MCF 10A (cell line): Measurements from ENCODE around the gene FCHSD2. TPM values are rescaled to one million over a fixed set of nuclear protein-coding genes. Genes with fewer than 3 reads are reported as not detected.
A peak's percentile ranks its signal among the peaks of the same experiment; 100 is the strongest.
"Not testable (repeated sequence)": the region's sequence is repeated elsewhere in the genome, so short reads cannot be mapped to it uniquely, and the experiment has no call there.

Experiments used
- BruUV-seq: library from RNA; stranded (reverse); fragments of 400-500 nt; replicated peaks from 2 replicates; lab custom pipeline; 2021; lab: Mats Ljungman, UMichigan
- CTCF ChIA-PET: fragments of 300-600 bp; sonication (Branson Sonifier 250); formaldehyde crosslinking; extraction: SDS; loops from one replicate; lab custom pipeline; 2021; ENCODE audit warnings: antibody characterized with exemption, inconsistent platforms; lab: Yijun Ruan, JAX
- POLR2A ChIA-PET: fragments of 300-600, 350-650 bp; sonication (Branson Sonifier 250); formaldehyde crosslinking; extraction: SDS; loops from one replicate; lab custom pipeline; 2020; ENCODE audit warnings: antibody characterized with exemption, inconsistent platforms; lab: Yijun Ruan, JAX
- DNase-seq: peaks from one replicate; pipeline ENCODE4 v3.0.0-alpha.2; 2018; ENCODE audit not compliant: unreplicated experiment
- H3K27ac Mint-ChIP-seq: one replicate; pipeline ENCODE4 v1.8.0; 2022; ENCODE audit warnings: mild to moderate bottlenecking, low read depth, mixed read lengths; ENCODE audit not compliant: unreplicated experiment
- H3K27me3 Mint-ChIP-seq: one replicate; pipeline ENCODE4 v1.8.0; 2022; ENCODE audit warnings: mixed read lengths; ENCODE audit not compliant: insufficient read depth, unreplicated experiment
- H3K36me3 Mint-ChIP-seq: one replicate; pipeline ENCODE4 v1.8.0; 2022; ENCODE audit warnings: mild to moderate bottlenecking, moderate library complexity, mixed read lengths; ENCODE audit not compliant: insufficient read depth, unreplicated experiment
- H3K4me1 Mint-ChIP-seq: one replicate; pipeline ENCODE4 v1.8.0; 2022; ENCODE audit warnings: mixed read lengths; ENCODE audit not compliant: insufficient read depth, unreplicated experiment
- H3K4me3 Mint-ChIP-seq: one replicate; pipeline ENCODE4 v1.8.0; 2022; ENCODE audit warnings: mild to moderate bottlenecking, moderate library complexity, mixed read lengths; ENCODE audit not compliant: unreplicated experiment
- H3K9me3 Mint-ChIP-seq: one replicate; pipeline ENCODE4 v1.8.0; 2022; ENCODE audit warnings: mixed read lengths; ENCODE audit not compliant: unreplicated experiment
- intact Hi-C: fragments of 100-400 bp; cut with micrococcal nuclease; formaldehyde crosslinking; loops from 2 replicates; pipeline ENCODE4 v1.14.1; 2022
- total RNA-seq: library from RNA; stranded (reverse); gene quantifications from 2 replicates; pipeline ENCODE4 v1.2.3, GENCODE V29; 2022
- TF ChIP-seq, protein P1 (sequence below): fragments of 200-600 bp; IDR thresholded peaks from one replicate; pipeline ENCODE4 v1.8.0; 2022; ENCODE audit warnings: antibody characterized with exemption, mild to moderate bottlenecking; ENCODE audit not compliant: unreplicated experiment

FCHSD2 gene
- total RNA-seq, 1 experiment from 2014 or later, result 12.8 TPM

DNA sequence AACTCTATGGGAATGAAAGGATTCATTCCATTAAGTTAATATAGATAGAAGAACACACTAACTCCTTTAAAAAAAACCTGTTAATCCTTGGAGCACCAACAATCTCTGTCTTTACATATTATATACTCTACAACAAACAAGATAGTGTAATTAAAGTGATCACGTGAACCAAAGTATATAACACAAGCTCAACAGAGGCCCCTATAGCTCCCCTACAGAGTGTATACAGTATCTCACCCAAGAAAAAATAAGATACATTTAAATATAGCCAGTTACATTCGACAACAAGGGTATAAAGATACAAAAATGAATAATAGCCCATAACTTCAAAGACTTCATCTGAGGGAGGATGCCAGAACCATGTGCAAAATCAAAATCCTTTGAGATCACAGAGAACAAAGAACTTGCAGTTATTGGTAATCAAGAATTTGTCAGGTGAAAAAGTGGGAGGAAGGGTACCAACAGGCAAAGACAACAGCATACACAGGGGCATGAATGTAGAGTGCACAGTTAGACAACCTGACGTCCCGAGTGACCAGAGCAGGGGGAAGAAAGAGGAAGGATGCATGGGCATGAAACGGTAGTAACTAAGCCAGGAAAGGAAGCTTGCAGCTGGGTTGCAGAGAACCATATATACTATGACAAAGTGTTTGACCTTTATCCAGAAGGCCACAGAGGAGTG is 4.7 kb downstream of the FCHSD2 start:
- H3K27ac Mint-ChIP-seq, result no peak overlapping the region
- no peak overlapping the region for H3K4me3 Mint-ChIP-seq
- H3K27me3 Mint-ChIP-seq, result no peaks in the 10 kb centered on the region
- DNase-seq, result no peak
- BruUV-seq, result no TSS peak
- peaks cover 15% of the 10 kb centered on the region for H3K36me3 Mint-ChIP-seq
- ChIA-PET POLR2A (interaction anchor here (0.9 kb wide), 1 partner anchor 15 kb away, joined by 4 read pairs; no protein-coding TSS in a partner anchor), CTCF (no interaction called here)
- intact Hi-C loops, result no loop called here
- peaks cover 7% of the 10 kb centered on the region for H3K4me1 Mint-ChIP-seq
- TF ChIP-seq, protein P1, sequence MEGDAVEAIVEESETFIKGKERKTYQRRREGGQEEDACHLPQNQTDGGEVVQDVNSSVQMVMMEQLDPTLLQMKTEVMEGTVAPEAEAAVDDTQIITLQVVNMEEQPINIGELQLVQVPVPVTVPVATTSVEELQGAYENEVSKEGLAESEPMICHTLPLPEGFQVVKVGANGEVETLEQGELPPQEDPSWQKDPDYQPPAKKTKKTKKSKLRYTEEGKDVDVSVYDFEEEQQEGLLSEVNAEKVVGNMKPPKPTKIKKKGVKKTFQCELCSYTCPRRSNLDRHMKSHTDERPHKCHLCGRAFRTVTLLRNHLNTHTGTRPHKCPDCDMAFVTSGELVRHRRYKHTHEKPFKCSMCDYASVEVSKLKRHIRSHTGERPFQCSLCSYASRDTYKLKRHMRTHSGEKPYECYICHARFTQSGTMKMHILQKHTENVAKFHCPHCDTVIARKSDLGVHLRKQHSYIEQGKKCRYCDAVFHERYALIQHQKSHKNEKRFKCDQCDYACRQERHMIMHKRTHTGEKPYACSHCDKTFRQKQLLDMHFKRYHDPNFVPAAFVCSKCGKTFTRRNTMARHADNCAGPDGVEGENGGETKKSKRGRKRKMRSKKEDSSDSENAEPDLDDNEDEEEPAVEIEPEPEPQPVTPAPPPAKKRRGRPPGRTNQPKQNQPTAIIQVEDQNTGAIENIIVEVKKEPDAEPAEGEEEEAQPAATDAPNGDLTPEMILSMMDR, result no peak
- no peaks in the 10 kb centered on the region for H3K9me3 Mint-ChIP-seq

DNA sequence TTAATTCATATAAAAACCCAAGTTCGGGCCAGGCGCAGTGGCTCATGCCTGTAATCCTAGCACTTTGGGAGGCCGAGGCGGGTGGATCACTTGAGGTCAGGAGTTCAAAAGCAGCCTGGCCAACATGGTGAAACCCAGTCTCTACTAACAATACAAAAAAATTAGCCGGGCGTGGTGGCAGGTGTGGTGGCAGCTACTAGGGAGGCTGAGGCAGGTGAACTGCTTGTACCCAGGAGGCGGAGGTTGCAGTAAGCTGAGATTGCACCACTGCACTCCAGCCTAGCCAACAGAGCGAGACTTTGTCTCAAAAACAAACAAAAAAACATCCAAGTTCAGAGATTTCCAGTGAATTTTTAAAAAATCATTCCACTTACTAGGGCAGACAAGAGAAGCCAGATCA is 5.4 kb downstream of the FCHSD2 start:
- DNase-seq, H3K4me3 Mint-ChIP-seq, H3K9me3 Mint-ChIP-seq, POLR2A ChIA-PET, intact Hi-C loops, H3K27me3 Mint-ChIP-seq, H3K27ac Mint-ChIP-seq, BruUV-seq: not testable (repeated sequence)
- CTCF ChIA-PET, result interaction anchor here (0.7 kb wide), 1 partner anchor 12 kb away, joined by 3 read pairs; no protein-coding TSS in a partner anchor
- Mint-ChIP-seq H3K4me1 (peaks cover 11% of the 10 kb centered on the region), H3K36me3 (peaks cover 15% of the 10 kb centered on the region)

DNA sequence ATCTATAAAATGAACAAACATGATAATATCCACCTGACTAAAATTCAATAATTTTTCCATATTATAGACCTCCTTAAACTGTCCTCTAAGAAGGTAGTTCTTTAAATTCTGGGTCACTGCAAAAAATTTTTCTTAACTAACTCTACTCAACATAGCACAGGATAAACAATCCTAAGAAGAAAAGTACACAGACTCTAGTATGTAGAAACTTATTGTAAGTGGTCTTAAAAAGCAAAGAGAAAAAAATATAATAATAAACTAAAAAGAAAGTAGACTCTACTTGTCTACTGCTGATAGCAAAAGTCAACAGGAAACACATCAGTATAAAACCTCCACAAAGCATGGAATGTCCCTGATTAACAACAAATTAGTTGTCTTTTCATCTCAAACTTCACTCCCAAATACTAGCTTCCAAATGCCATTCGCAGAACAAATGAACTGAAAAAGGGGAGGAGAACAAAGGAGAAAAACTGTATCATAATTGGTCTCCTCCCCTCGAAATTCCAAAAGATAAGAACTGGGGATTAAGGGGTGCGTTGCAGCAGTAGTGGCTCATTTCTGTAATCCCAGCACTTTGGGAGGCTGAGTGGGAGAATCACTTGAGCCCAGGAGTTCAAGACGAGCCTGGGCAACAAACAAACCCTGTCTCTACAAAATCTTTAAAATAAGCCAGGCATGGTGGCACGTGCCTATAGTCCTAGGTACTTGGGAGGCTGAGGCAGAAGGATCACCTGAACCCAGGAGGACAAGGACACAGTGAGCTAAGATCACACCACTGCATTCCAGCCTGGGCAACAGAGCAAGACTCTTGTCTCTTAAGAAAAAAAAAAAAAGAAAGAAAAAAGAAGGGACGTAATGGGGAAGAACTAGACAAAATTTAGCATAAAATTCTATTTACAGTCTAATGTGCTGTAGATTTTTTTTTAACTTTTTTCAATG is 6.5 kb downstream of the FCHSD2 start:
- no peak overlapping the region for H3K27ac Mint-ChIP-seq

DNA sequence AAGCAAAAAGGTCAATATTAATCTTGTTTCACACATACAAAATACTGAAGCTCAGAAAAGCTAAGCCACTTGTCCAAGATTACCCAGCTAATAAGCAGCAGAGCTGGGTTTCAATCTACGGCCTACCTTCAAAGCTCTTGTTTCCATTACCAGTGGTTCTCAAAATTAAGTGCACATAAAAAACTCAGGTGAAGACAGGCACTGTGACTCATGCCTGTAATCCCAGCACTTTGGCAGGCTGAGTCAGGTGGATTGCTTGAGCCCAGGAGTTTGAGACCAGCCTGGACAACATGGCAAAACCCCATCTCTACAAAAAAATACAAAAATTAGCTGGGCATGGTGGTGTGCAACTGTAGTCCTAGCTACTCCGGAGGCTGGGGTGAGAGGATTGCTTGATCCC is 9.8 kb downstream of the FCHSD2 start:
- BruUV-seq, H3K9me3 Mint-ChIP-seq, POLR2A ChIA-PET, H3K4me1 Mint-ChIP-seq, H3K27ac Mint-ChIP-seq, H3K36me3 Mint-ChIP-seq, H3K27me3 Mint-ChIP-seq, H3K4me3 Mint-ChIP-seq, intact Hi-C loops: not testable (repeated sequence)
- peak; percentile 46 for DNase-seq
- CTCF ChIA-PET, result interaction anchor here (0.6 kb wide), 1 partner anchor 207 kb away, joined by 3 read pairs; no protein-coding TSS in a partner anchor

More for the DNA sequence above, 6.5 kb downstream of the FCHSD2 start:
- H3K4me3 Mint-ChIP-seq, result no peak overlapping the region
- POLR2A ChIA-PET, result no interaction called here
- H3K9me3 Mint-ChIP-seq, result no peaks in the 10 kb centered on the region
- H3K4me1 Mint-ChIP-seq, result peaks cover 10% of the 10 kb centered on the region
- TF ChIP-seq, protein P1, result no peak
- CTCF ChIA-PET, result interaction anchor here (0.6 to 0.7 kb wide), 5 partner anchors 9 to 161 kb away, joined by 3 read pairs; no protein-coding TSS in a partner anchor
- no TSS peak for BruUV-seq
- DNase-seq, result no peak
- peaks cover 15% of the 10 kb centered on the region for H3K36me3 Mint-ChIP-seq
- intact Hi-C loops, result no loop called here
- H3K27me3 Mint-ChIP-seq, result no peaks in the 10 kb centered on the region
